ENCODE measurements around the gene TCF12. TPM values are rescaled to one million over a fixed set of nuclear protein-coding genes. Genes with fewer than 3 reads are reported as not detected.

Gene TCF12
- total RNA-seq, 1 donor from 2014 or later = 112 TPM

DNA sequence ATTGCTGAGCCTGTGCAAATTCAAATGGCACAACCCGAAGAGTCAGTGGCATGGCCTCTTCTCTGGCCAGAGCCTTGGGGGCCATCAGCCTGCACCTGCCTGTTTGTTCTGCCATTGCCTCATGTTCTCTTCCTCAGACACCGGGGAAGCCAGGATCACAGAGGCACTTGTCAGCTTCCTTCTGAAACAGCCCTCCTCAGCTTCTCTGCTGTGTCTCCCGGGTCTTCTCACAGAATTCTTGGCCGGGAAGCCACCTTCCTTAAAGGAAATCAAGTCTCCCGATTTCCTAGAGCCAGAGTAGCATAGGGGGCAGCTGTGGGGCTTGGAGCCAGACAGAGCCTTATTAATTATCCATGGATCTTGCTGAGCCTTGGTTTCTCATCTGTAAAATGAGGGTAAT, 410.5 kb downstream of the TCF12 start:
- no peaks in the 10 kb centered on the region for H4K20me1 ChIP-seq (ENCODE audit: insufficient read depth, low read length)
- no peaks in the 10 kb centered on the region for H3K27me3 Mint-ChIP-seq (ENCODE audit: low read depth, unreplicated experiment)
- no peaks in the 10 kb centered on the region for H3K9me3 Mint-ChIP-seq (ENCODE audit: unreplicated experiment)
- H3K27me3 ChIP-seq (ENCODE audit: insufficient read depth, low read length) = peaks cover 3% of the 10 kb centered on the region
- H3K4me3 Mint-ChIP-seq (ENCODE audit: unreplicated experiment) = no peak overlapping the region
- no peak overlapping the region for H3K4me3 ChIP-seq (ENCODE audit: insufficient read depth, low read depth, low read length)
- no peaks in the 10 kb centered on the region for H3K9me3 ChIP-seq (ENCODE audit: insufficient read depth, low read depth, low read length)
- DNase-seq (ENCODE audit: low read depth) = no peak
- no peaks in the 10 kb centered on the region for H3K36me3 ChIP-seq (ENCODE audit: insufficient read depth, low read length)
- no peak for FAIRE-seq
- peaks cover 18% of the 10 kb centered on the region for H3K4me1 Mint-ChIP-seq (ENCODE audit: low read depth, unreplicated experiment)
- H3K4me1 ChIP-seq (ENCODE audit: insufficient read depth, low read length) = peaks cover 30% of the 10 kb centered on the region
- no peak overlapping the region for H3K27ac Mint-ChIP-seq (ENCODE audit: unreplicated experiment)
- H3K36me3 Mint-ChIP-seq (ENCODE audit: low read depth, unreplicated experiment) = no peaks in the 10 kb centered on the region
- H3K79me2 ChIP-seq (ENCODE audit: insufficient read depth, low read length) = no peaks in the 10 kb centered on the region
- H2AFZ ChIP-seq (ENCODE audit: low read depth, low read length) = no peak overlapping the region
- H3K4me2 ChIP-seq (ENCODE audit: low read length) = peak overlapping the region; percentile 65
- no peak for TF ChIP-seq EZH2 (IDR thresholded peaks at IDR 0.05; ENCODE audit: insufficient read depth, low read length)
- no peak overlapping the region for H3K9ac ChIP-seq (ENCODE audit: low read length)
- peak overlapping the region; percentile 85 for H3K27ac ChIP-seq (ENCODE audit: low read depth, low read length)

- Histone ChIP-seq H3K79me2 (ENCODE audit: insufficient read depth, low read length) (no peaks in the 10 kb centered on the region), H3K4me2 (ENCODE audit: low read length) (no peak overlapping the region), H3K36me3 (ENCODE audit: insufficient read depth, low read length) (no peaks in the 10 kb centered on the region), H3K4me1 (ENCODE audit: insufficient read depth, low read length) (peaks cover 39% of the 10 kb centered on the region), H3K27me3 (ENCODE audit: insufficient read depth, low read length) (peaks cover 3% of the 10 kb centered on the region), H4K20me1 (ENCODE audit: insufficient read depth, low read length) (no peaks in the 10 kb centered on the region), H3K9ac (ENCODE audit: low read length) (no peak overlapping the region), H3K4me3 (ENCODE audit: insufficient read depth, low read depth, low read length) (no peak overlapping the region), H3K9me3 (ENCODE audit: insufficient read depth, low read depth, low read length) (no peaks in the 10 kb centered on the region), H2AFZ (ENCODE audit: low read depth, low read length) (no peak overlapping the region), H3K27ac (ENCODE audit: low read depth, low read length) (no peak overlapping the region)
- Mint-ChIP-seq H3K9me3 (ENCODE audit: unreplicated experiment) (no peaks in the 10 kb centered on the region), H3K36me3 (ENCODE audit: low read depth, unreplicated experiment) (no peaks in the 10 kb centered on the region), H3K4me1 (ENCODE audit: low read depth, unreplicated experiment) (peaks cover 20% of the 10 kb centered on the region), H3K27ac (ENCODE audit: unreplicated experiment) (no peak overlapping the region), H3K27me3 (ENCODE audit: low read depth, unreplicated experiment) (no peaks in the 10 kb centered on the region), H3K4me3 (ENCODE audit: unreplicated experiment) (no peak overlapping the region)
- no peak for DNase-seq (ENCODE audit: low read depth)
- no peak for TF ChIP-seq EZH2 (IDR thresholded peaks at IDR 0.05; ENCODE audit: insufficient read depth, low read length)
- TF ChIP-seq, protein P1, sequence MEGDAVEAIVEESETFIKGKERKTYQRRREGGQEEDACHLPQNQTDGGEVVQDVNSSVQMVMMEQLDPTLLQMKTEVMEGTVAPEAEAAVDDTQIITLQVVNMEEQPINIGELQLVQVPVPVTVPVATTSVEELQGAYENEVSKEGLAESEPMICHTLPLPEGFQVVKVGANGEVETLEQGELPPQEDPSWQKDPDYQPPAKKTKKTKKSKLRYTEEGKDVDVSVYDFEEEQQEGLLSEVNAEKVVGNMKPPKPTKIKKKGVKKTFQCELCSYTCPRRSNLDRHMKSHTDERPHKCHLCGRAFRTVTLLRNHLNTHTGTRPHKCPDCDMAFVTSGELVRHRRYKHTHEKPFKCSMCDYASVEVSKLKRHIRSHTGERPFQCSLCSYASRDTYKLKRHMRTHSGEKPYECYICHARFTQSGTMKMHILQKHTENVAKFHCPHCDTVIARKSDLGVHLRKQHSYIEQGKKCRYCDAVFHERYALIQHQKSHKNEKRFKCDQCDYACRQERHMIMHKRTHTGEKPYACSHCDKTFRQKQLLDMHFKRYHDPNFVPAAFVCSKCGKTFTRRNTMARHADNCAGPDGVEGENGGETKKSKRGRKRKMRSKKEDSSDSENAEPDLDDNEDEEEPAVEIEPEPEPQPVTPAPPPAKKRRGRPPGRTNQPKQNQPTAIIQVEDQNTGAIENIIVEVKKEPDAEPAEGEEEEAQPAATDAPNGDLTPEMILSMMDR (IDR thresholded peaks at IDR 0.05; ENCODE audit: insufficient read depth, low read depth, low read length) = no peak
- no peak for FAIRE-seq
These were observed 411.3 kb downstream of the TCF12 start for GRCh38 chr15:57329582-57330367.

DNA sequence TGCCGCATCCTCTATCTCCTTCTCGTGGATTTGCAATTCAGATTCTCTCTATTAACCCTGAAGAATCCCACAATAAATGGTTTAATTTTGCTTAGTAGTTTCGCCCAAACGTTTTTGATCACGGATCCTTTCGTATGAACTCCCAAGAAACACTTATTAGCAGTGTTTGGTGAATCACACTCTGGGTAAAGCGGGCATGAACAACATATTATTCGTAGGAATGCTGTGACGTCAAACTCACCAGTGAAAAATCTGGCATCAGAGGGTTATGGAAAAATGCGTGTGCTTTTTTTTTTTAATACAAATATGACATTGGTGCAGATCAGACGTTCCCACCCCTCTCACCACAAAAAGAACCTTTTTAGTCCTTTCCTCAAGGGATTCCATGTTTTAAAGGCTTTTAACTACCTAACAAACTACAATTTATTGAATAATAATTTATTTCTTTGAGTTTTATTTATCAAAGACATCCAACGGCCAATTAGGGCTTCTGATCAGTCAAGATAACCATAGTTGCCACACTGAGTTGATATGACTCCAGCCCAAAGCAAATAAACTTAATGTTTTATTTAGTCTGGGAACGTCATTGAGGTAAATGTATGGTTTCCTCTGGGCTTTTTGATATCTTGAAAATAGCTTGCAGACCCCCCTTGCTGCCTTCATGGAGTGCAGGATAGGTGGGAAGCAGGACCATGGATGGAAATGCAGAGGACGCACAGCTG, 412.3 kb downstream of the TCF12 start:
- TF ChIP-seq, protein P1 (IDR thresholded peaks at IDR 0.05; ENCODE audit: insufficient read depth, low read depth, low read length) = no peak
- TF ChIP-seq EZH2 (IDR thresholded peaks at IDR 0.05; ENCODE audit: insufficient read depth, low read length) = no peak
- H3K79me2 ChIP-seq (ENCODE audit: insufficient read depth, low read length) = no peaks in the 10 kb centered on the region
- no peak overlapping the region for H3K4me2 ChIP-seq (ENCODE audit: low read length)
- no peak overlapping the region for H2AFZ ChIP-seq (ENCODE audit: low read depth, low read length)
- no peak overlapping the region for H3K4me3 ChIP-seq (ENCODE audit: insufficient read depth, low read depth, low read length)
- H3K9ac ChIP-seq (ENCODE audit: low read length) = no peak overlapping the region
- H3K4me1 Mint-ChIP-seq (ENCODE audit: low read depth, unreplicated experiment) = peaks cover 23% of the 10 kb centered on the region
- peaks cover 41% of the 10 kb centered on the region for H3K4me1 ChIP-seq (ENCODE audit: insufficient read depth, low read length)
- peak; percentile 83 for DNase-seq (ENCODE audit: low read depth)
- no peaks in the 10 kb centered on the region for H3K9me3 ChIP-seq (ENCODE audit: insufficient read depth, low read depth, low read length)
- no peak overlapping the region for H3K27ac Mint-ChIP-seq (ENCODE audit: unreplicated experiment)
- no peaks in the 10 kb centered on the region for H3K36me3 Mint-ChIP-seq (ENCODE audit: low read depth, unreplicated experiment)
- H3K27me3 Mint-ChIP-seq (ENCODE audit: low read depth, unreplicated experiment) = no peaks in the 10 kb centered on the region
- no peak for FAIRE-seq
- H3K36me3 ChIP-seq (ENCODE audit: insufficient read depth, low read length) = no peaks in the 10 kb centered on the region
- H3K27ac ChIP-seq (ENCODE audit: low read depth, low read length) = no peak overlapping the region
- no peak overlapping the region for H3K4me3 Mint-ChIP-seq (ENCODE audit: unreplicated experiment)
- H3K9me3 Mint-ChIP-seq (ENCODE audit: unreplicated experiment) = no peaks in the 10 kb centered on the region
- peaks cover 3% of the 10 kb centered on the region for H3K27me3 ChIP-seq (ENCODE audit: insufficient read depth, low read length)
- no peaks in the 10 kb centered on the region for H4K20me1 ChIP-seq (ENCODE audit: insufficient read depth, low read length)
